HG02938 (cell line): ENCODE measurements around the gene LASP1NB.
"Not testable (repeated sequence)": the region's sequence is repeated elsewhere in the genome, so short reads cannot be mapped to it uniquely, and the experiment has no call there.

ENCODE experiments used
- ATAC-seq: cut with Tn5 transposase; IDR thresholded peaks from one replicate; pipeline ENCODE4 v1.9.1; 2021; ENCODE audit warnings: mild to moderate bottlenecking, moderate library complexity; ENCODE audit not compliant: unreplicated experiment

Gene LASP1NB

DNA sequence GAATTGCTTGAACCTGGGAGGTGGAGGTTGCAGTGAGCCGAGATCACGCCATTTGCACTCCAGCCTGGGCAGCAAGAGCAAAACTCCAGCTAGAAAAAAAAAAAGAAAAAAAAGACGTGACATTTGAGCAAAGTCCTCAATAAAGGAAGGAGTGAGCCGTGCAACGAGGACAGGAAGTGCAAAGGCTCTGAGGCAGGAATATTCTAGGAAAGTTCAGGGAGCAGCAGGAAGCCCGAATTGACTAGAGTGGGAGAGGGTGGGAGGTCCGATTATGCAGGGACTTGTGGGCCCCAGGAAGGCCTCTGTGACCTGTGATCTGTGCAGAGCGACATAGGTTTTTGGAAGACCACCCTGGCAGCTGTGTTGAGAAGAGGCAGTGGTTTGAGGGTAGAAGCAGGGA, 8.6 kb upstream of the LASP1NB start:
- no peak for ATAC-seq

GRCh38 chr17:38917259-38917658, 8.2 kb upstream of the LASP1NB start:
- no peak for ATAC-seq

GRCh38 chr17:38918129-38918913, 7.1 kb upstream of the LASP1NB start:
- ATAC-seq = no peak

- no peak for ATAC-seq
These were observed 6.5 kb upstream of the LASP1NB start for GRCh38 chr17:38918916-38919315.

- ATAC-seq = no peak
These were observed 5.9 kb upstream of the LASP1NB start for GRCh38 chr17:38919316-38920078.

GRCh38 chr17:38920374-38921291, 4.8 kb upstream of the LASP1NB start:
- ATAC-seq = no peak

- ATAC-seq = no peak
These were observed 3.5 kb upstream of the LASP1NB start for GRCh38 chr17:38921756-38922411.

GRCh38 chr17:38922538-38923297, 2.7 kb upstream of the LASP1NB start:
- ATAC-seq = no peak

GRCh38 chr17:38926293-38927070, 1.1 kb downstream of the LASP1NB start:
- no peak for ATAC-seq

DNA sequence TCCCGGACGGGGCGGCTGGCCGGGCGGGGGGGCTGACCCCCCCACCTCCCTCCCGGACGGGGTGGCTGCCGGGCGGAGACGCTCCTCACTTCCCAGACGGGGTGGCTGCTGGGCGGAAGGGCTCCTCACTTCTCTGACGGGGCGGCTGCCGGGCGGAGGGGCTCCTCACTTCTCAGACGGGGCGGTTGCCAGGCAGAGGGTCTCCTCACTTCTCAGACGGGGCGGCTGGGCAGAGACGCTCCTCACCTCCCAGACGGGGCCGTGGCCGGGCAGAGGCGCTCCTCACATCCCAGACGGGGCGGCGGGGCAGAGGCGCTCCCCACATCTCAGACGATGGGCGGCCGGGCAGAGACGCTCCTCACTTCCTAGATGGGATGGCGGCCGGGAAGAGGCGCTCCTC, 5.4 kb downstream of the LASP1NB start:
- ATAC-seq = not testable (repeated sequence)

DNA sequence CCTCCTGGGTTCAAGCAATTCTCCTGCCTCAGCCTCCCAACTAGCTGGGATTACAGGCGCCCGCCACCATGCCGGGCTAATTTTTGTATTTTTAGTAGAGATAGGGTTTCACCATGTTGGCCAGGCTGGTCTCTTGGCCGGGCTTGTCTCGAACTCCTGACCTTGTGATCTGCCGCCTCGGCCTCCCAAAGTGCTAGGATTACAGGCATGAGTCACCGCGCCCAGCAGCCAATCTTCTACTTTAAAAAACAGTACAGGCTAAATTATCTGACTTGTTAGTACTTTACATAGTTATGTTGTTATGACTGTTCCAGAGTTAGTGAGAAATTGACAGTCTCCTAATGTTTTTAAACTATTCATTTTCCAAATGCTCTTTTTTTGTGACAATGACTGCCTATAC, 8.5 kb downstream of the LASP1NB start:
- ATAC-seq = not testable (repeated sequence)

DNA sequence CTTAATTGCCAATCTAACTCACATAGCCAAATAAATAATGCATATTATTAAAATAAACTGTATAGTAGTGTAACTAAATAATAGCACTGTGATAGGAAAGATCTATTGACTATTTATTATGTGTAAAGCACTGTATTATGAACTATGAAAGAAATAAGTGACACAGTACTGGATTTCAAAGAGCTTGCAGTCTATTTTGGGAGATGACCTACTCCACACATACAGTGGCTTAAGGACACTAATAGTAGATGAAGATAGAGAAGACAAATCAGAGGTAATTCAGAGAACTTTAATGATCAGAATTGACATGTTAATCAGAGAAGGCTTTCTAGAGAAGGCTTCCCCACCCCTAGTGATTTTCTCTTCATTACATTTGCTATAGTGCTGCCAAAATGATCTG, 14.6 kb downstream of the LASP1NB start:
- no peak for ATAC-seq

DNA sequence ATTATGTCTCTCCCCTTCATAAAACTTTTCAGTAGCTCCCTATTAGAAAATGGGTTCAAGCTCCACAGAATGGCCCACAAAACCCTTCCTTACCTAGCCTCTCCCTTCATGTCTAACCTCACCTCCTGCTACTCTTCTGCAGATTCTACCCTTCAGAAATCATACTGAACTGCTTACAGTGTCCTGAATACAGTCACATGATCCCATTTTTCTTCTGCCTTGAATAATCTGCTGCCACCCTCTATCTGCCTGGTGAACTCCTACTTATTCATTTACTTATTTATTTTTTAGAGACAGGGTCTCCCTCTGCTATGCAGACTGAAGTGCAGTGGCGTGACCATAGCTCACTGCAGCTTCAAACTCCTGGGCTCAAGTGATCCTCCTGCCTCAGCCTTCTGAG, 15.0 kb downstream of the LASP1NB start:
- ATAC-seq = no peak

- no peak for ATAC-seq
These were observed 17.4 kb downstream of the LASP1NB start for GRCh38 chr17:38942696-38943334.

DNA sequence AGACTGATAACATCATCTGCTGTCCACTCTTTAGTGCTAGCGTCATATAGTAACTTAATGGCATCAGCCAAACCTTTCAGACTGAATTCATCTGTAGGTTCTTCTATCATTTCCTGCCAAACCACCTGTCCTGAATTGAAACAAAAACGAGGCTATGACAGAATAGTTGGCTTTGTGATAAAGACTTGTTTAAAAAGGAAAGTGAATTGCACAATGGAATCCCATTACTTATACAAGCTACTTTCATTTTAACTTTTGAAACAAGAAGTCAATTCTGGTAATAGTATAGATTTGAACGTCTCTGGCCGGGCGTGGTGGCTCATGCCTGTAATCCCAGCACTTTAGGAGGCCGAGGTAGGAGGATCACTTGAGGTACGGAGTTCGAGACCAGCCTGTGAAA, 18.2 kb downstream of the LASP1NB start:
- ATAC-seq = no peak

DNA sequence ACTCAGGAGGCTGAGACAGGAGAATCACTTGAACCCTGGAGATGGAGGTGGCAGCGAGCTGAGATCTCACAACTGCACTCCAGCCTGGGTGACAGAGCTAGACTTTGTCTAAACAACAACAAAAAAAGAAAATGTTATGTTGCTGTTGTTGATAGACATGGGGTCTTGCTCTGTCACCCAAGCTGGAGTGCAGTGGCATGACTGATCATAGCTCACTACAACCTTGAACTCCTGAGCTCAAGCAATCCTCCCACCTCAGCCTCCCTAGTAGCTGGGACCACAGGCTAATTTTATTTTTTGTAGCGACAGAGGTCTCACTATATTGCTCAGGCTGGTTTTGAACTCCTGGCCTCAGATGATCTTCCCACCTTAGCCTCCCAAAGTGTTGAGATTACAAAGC, 21.8 kb downstream of the LASP1NB start:
- ATAC-seq = no peak

GRCh38 chr17:38953800-38954199, 28.4 kb downstream of the LASP1NB start:
- not testable (repeated sequence) for ATAC-seq

DNA sequence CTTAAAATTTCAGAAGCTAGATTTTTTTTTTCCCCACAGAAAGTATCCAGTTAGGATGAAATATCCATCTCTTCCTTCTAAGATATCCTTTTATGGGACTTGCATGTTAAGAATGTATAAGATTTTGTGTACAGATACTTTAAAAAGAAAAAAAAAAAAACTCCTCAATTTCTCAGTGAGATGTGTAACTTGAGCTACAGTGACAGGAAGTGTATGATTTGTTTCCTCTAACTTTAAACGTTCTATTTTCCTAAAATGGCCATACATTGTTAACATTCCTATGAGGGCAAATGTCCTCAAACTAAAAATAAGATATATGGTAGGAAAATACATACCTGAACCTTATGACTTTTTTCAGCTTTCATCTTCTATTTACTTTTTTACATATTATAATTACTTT, 32.9 kb downstream of the LASP1NB start:
- ATAC-seq = no peak

- no peak for ATAC-seq
These were observed 33.3 kb downstream of the LASP1NB start for GRCh38 chr17:38958756-38959155.
